HG03159 (cell line): ENCODE results near the gene CREB3.

ENCODE experiments used
- ATAC-seq: cut with Tn5 transposase; IDR thresholded peaks from one replicate; pipeline ENCODE4 v1.9.1; 2021; ENCODE audit warnings: mild to moderate bottlenecking, moderate library complexity; ENCODE audit not compliant: unreplicated experiment

The CREB3 gene

GRCh38 chr9:35700031-35700430 is 32.4 kb upstream of the CREB3 start:
- no peak for ATAC-seq

- ATAC-seq, result no peak
Observed at GRCh38 chr9:35700942-35701341, 31.5 kb upstream of the CREB3 start.

- ATAC-seq, result no peak
Observed at GRCh38 chr9:35702696-35703095, 29.8 kb upstream of the CREB3 start.

GRCh38 chr9:35703906-35704672 is 28.4 kb upstream of the CREB3 start:
- no peak for ATAC-seq

GRCh38 chr9:35705372-35705771 is 27.1 kb upstream of the CREB3 start:
- no peak for ATAC-seq

- no peak for ATAC-seq
Observed at GRCh38 chr9:35705836-35706430, 26.5 kb upstream of the CREB3 start.

- no peak for ATAC-seq
Observed at GRCh38 chr9:35706951-35707350, 25.5 kb upstream of the CREB3 start.

- ATAC-seq, result no peak
Observed at GRCh38 chr9:35708146-35708545, 24.3 kb upstream of the CREB3 start.

GRCh38 chr9:35710818-35711500 is 21.5 kb upstream of the CREB3 start:
- no peak for ATAC-seq

GRCh38 chr9:35711501-35712428 is 20.7 kb upstream of the CREB3 start:
- ATAC-seq, result no peak

GRCh38 chr9:35712762-35713400 is 19.6 kb upstream of the CREB3 start:
- ATAC-seq, result no peak

GRCh38 chr9:35713578-35713977 is 18.9 kb upstream of the CREB3 start:
- no peak for ATAC-seq

GRCh38 chr9:35714123-35714522 is 18.3 kb upstream of the CREB3 start:
- no peak for ATAC-seq

- ATAC-seq, result no peak
Observed at GRCh38 chr9:35714579-35715252, 17.8 kb upstream of the CREB3 start.

GRCh38 chr9:35716230-35716629 is 16.2 kb upstream of the CREB3 start:
- ATAC-seq, result no peak

GRCh38 chr9:35717132-35717870 is 15.2 kb upstream of the CREB3 start:
- ATAC-seq, result no peak

GRCh38 chr9:35718721-35719511 is 13.6 kb upstream of the CREB3 start:
- no peak for ATAC-seq

GRCh38 chr9:35719546-35719945 is 12.9 kb upstream of the CREB3 start:
- no peak for ATAC-seq

GRCh38 chr9:35723426-35723825 is 9.0 kb upstream of the CREB3 start:
- ATAC-seq, result no peak
